ENCODE results near the gene SGCB.
"Not testable (repeated sequence)": the region's sequence is repeated elsewhere in the genome, so short reads cannot be mapped to it uniquely, and the experiment has no call there.

The SGCB gene

GRCh38 chr4:52038103-52038912 lies at the start of gene SGCB:
Gene SGCB (minus strand): TSS chr4:52038299. CDS start chr4:52038259, 40 bp downstream.
- H3K4me1 Mint-ChIP-seq: peaks cover 18% of the 10 kb centered on the region
- H3K9me3 Mint-ChIP-seq: no peaks in the 10 kb centered on the region
- peak within 1 kb of the TSS; percentile 82 for H3K4me3 Mint-ChIP-seq
- no peaks in the 10 kb centered on the region for H3K36me3 Mint-ChIP-seq
- ATAC-seq (ENCODE audit: low read depth) (peak; percentile 93), DNase-seq (ENCODE audit: low spot score in 2 of 2) (peak; percentile 56 to 65)
- peak within 1 kb of the TSS; percentile 32 for H3K27ac Mint-ChIP-seq
- H3K27me3 Mint-ChIP-seq: peaks cover 10% of the 10 kb centered on the region

GRCh38 chr4:52086425-52086824 lies 48.3 kb upstream of the SGCB start:
- H3K9me3 Mint-ChIP-seq; H3K36me3 Mint-ChIP-seq; DNase-seq (ENCODE audit: low spot score in 2 of 2); ATAC-seq (ENCODE audit: low read depth); H3K4me3 Mint-ChIP-seq; H3K4me1 Mint-ChIP-seq; H3K27ac Mint-ChIP-seq; H3K27me3 Mint-ChIP-seq: not testable (repeated sequence)

- Mint-ChIP-seq H3K27me3 (peaks cover 11% of the 10 kb centered on the region), H3K4me1 (no peaks in the 10 kb centered on the region), H3K36me3 (no peaks in the 10 kb centered on the region), H3K4me3 (no peak overlapping the region), H3K27ac (no peak overlapping the region), H3K9me3 (peaks cover 2% of the 10 kb centered on the region)
- DNase-seq (ENCODE audit: low spot score in 2 of 2) (no peak), ATAC-seq (ENCODE audit: low read depth) (no peak)
Measured at GRCh38 chr4:52081216-52081615, 43.1 kb upstream of the SGCB start.

GRCh38 chr4:52079659-52080058 lies 41.6 kb upstream of the SGCB start:
- Mint-ChIP-seq H3K9me3 (no peaks in the 10 kb centered on the region), H3K27me3 (peaks cover 13% of the 10 kb centered on the region), H3K36me3 (no peaks in the 10 kb centered on the region), H3K4me1 (no peaks in the 10 kb centered on the region), H3K4me3 (no peak overlapping the region), H3K27ac (no peak overlapping the region)
- DNase-seq (ENCODE audit: low spot score in 2 of 2) (no peak), ATAC-seq (ENCODE audit: low read depth) (no peak)

- no peaks in the 10 kb centered on the region for H3K9me3 Mint-ChIP-seq
- DNase-seq (ENCODE audit: low spot score in 2 of 2) (no peak), ATAC-seq (ENCODE audit: low read depth) (no peak)
- no peak overlapping the region for H3K27ac Mint-ChIP-seq
- H3K36me3 Mint-ChIP-seq: no peaks in the 10 kb centered on the region
- H3K27me3 Mint-ChIP-seq: peaks cover 14% of the 10 kb centered on the region
- H3K4me1 Mint-ChIP-seq: no peaks in the 10 kb centered on the region
- H3K4me3 Mint-ChIP-seq: no peak overlapping the region
Measured at GRCh38 chr4:52076731-52077130, 38.6 kb upstream of the SGCB start.

GRCh38 chr4:52071791-52072546 lies 33.9 kb upstream of the SGCB start:
- Mint-ChIP-seq H3K4me1 (no peaks in the 10 kb centered on the region), H3K27me3 (peaks cover 9% of the 10 kb centered on the region), H3K9me3 (peaks cover 3% of the 10 kb centered on the region), H3K27ac (no peak overlapping the region), H3K4me3 (no peak overlapping the region), H3K36me3 (no peaks in the 10 kb centered on the region)
- ATAC-seq (ENCODE audit: low read depth) (no peak), DNase-seq (ENCODE audit: low spot score in 2 of 2) (no peak)

GRCh38 chr4:52069571-52069970 lies 31.5 kb upstream of the SGCB start:
- H3K4me1 Mint-ChIP-seq: no peaks in the 10 kb centered on the region
- DNase-seq (ENCODE audit: low spot score in 2 of 2) (no peak), ATAC-seq (ENCODE audit: low read depth) (no peak)
- peaks cover 3% of the 10 kb centered on the region for H3K9me3 Mint-ChIP-seq
- H3K4me3 Mint-ChIP-seq: no peak overlapping the region
- no peaks in the 10 kb centered on the region for H3K36me3 Mint-ChIP-seq
- no peak overlapping the region for H3K27ac Mint-ChIP-seq
- peaks cover 10% of the 10 kb centered on the region for H3K27me3 Mint-ChIP-seq

- H3K9me3 Mint-ChIP-seq: no peaks in the 10 kb centered on the region
- H3K27me3 Mint-ChIP-seq: peaks cover 7% of the 10 kb centered on the region
- no peak overlapping the region for H3K27ac Mint-ChIP-seq
- no peaks in the 10 kb centered on the region for H3K36me3 Mint-ChIP-seq
- no peak overlapping the region for H3K4me3 Mint-ChIP-seq
- DNase-seq (ENCODE audit: low spot score in 2 of 2) (no peak), ATAC-seq (ENCODE audit: low read depth) (no peak)
- no peaks in the 10 kb centered on the region for H3K4me1 Mint-ChIP-seq
Measured at GRCh38 chr4:52059372-52059771, 21.3 kb upstream of the SGCB start.

- DNase-seq (ENCODE audit: low spot score in 2 of 2) (no peak), ATAC-seq (ENCODE audit: low read depth) (no peak)
- Mint-ChIP-seq H3K4me3 (no peak overlapping the region), H3K27ac (no peak overlapping the region), H3K36me3 (no peaks in the 10 kb centered on the region), H3K9me3 (no peaks in the 10 kb centered on the region), H3K27me3 (peaks cover 13% of the 10 kb centered on the region), H3K4me1 (peaks cover 1% of the 10 kb centered on the region)
Measured at GRCh38 chr4:52058275-52058674, 20.2 kb upstream of the SGCB start.

- no peak overlapping the region for H3K27ac Mint-ChIP-seq
- H3K4me1 Mint-ChIP-seq: peaks cover 8% of the 10 kb centered on the region
- peaks cover 18% of the 10 kb centered on the region for H3K27me3 Mint-ChIP-seq
- no peak for ATAC-seq (ENCODE audit: low read depth)
- no peak overlapping the region for H3K4me3 Mint-ChIP-seq
- DNase-seq (ENCODE audit: low spot score in 2 of 2): no peak
- no peaks in the 10 kb centered on the region for H3K9me3 Mint-ChIP-seq
- no peaks in the 10 kb centered on the region for H3K36me3 Mint-ChIP-seq
Measured at GRCh38 chr4:52057196-52057595, 19.1 kb upstream of the SGCB start.

- H3K4me1 Mint-ChIP-seq: peaks cover 17% of the 10 kb centered on the region
- ATAC-seq (ENCODE audit: low read depth) (no peak), DNase-seq (ENCODE audit: low spot score in 2 of 2) (no peak)
- no peaks in the 10 kb centered on the region for H3K9me3 Mint-ChIP-seq
- no peak overlapping the region for H3K4me3 Mint-ChIP-seq
- no peaks in the 10 kb centered on the region for H3K36me3 Mint-ChIP-seq
- peaks cover 17% of the 10 kb centered on the region for H3K27me3 Mint-ChIP-seq
- H3K27ac Mint-ChIP-seq: no peak overlapping the region
Measured at GRCh38 chr4:52054254-52054653, 16.2 kb upstream of the SGCB start.

- ATAC-seq (ENCODE audit: low read depth) (peak; percentile 60), DNase-seq (ENCODE audit: low spot score in 2 of 2) (no peak)
- H3K9me3 Mint-ChIP-seq: no peaks in the 10 kb centered on the region
- H3K36me3 Mint-ChIP-seq: no peaks in the 10 kb centered on the region
- no peak overlapping the region for H3K27ac Mint-ChIP-seq
- peak overlapping the region; percentile 77 for H3K4me3 Mint-ChIP-seq
- H3K4me1 Mint-ChIP-seq: peaks cover 17% of the 10 kb centered on the region
- peaks cover 19% of the 10 kb centered on the region for H3K27me3 Mint-ChIP-seq
Measured at GRCh38 chr4:52052475-52052780, 14.3 kb upstream of the SGCB start.

- peaks cover 22% of the 10 kb centered on the region for H3K27me3 Mint-ChIP-seq
- no peaks in the 10 kb centered on the region for H3K9me3 Mint-ChIP-seq
- H3K36me3 Mint-ChIP-seq: no peaks in the 10 kb centered on the region
- ATAC-seq (ENCODE audit: low read depth): peak; percentile 37
- no peak for DNase-seq (ENCODE audit: low spot score in 2 of 2)
- H3K27ac Mint-ChIP-seq: no peak overlapping the region
- peak overlapping the region; percentile 77 for H3K4me3 Mint-ChIP-seq
- peaks cover 17% of the 10 kb centered on the region for H3K4me1 Mint-ChIP-seq
Measured at GRCh38 chr4:52051615-52052474, 13.7 kb upstream of the SGCB start.

GRCh38 chr4:52051213-52051614 lies 13.1 kb upstream of the SGCB start, which contains the start of gene SPATA18:
Gene SPATA18 (plus strand): TSS chr4:52051304. CDS start chr4:52051705, 401 bp downstream.
- H3K27ac Mint-ChIP-seq: no peak within 1 kb of the TSS
- H3K9me3 Mint-ChIP-seq: no peaks in the 10 kb centered on the region
- peaks cover 22% of the 10 kb centered on the region for H3K27me3 Mint-ChIP-seq
- ATAC-seq (ENCODE audit: low read depth) (peak; percentile 80), DNase-seq (ENCODE audit: low spot score in 2 of 2) (no peak)
- no peaks in the 10 kb centered on the region for H3K36me3 Mint-ChIP-seq
- H3K4me1 Mint-ChIP-seq: peaks cover 17% of the 10 kb centered on the region
- H3K4me3 Mint-ChIP-seq: peak within 1 kb of the TSS; percentile 77
